Subcutaneous abdominal adipose tissue (tissue), 5 donors: Measurements from ENCODE around the gene STAB2.

Experiments
- H3K27ac ChIP-seq: one replicate; pipeline ENCODE4 v1.7.0; 2013; ENCODE audit warnings: low read depth, mild to moderate bottlenecking, inconsistent platforms, low read length, moderate library complexity
- H3K27me3 ChIP-seq, 5 donors: one replicate each; pipeline ENCODE4 v1.7.0; 2013; ENCODE audit warnings: low read length in 5 of 5, inconsistent platforms in 1 of 5; ENCODE audit not compliant: control insufficient read depth in 5 of 5, insufficient read depth in 4 of 5
- H3K36me3 ChIP-seq, 5 donors: one replicate each; pipeline ENCODE4 v1.7.0; 2013; ENCODE audit warnings: low read length in 5 of 5; ENCODE audit not compliant: control insufficient read depth in 5 of 5, insufficient read depth in 5 of 5
- H3K4me1 ChIP-seq, 5 donors: one replicate each; pipeline ENCODE4 v1.7.0; 2013; ENCODE audit warnings: low read length in 5 of 5, mild to moderate bottlenecking in 3 of 5, moderate library complexity in 1 of 5; ENCODE audit not compliant: control insufficient read depth in 5 of 5, insufficient read depth in 5 of 5
- H3K4me3 ChIP-seq, 5 donors: one replicate each; pipeline ENCODE4 v1.7.0; 2013; ENCODE audit warnings: low read length in 5 of 5, low read depth in 1 of 5
- H3K9ac ChIP-seq, 5 donors: one replicate each; pipeline ENCODE4 v1.7.0; 2013; ENCODE audit warnings: low read length in 5 of 5, mild to moderate bottlenecking in 4 of 5, moderate library complexity in 3 of 5
- H3K9me3 ChIP-seq, 5 donors: one replicate each; pipeline ENCODE4 v1.7.0; 2013; ENCODE audit warnings: low read length in 5 of 5; ENCODE audit not compliant: control insufficient read depth in 5 of 5
- donor health status: healthy.
- donor health status: healthy.
- donor health status: healthy.
- donor health status: healthy.
- donor health status: healthy.

STAB2 gene

GRCh38 chr12:103745962-103746361, 158.9 kb downstream of the STAB2 start:
- Histone ChIP-seq H3K4me3 (no peak overlapping the region), H3K36me3 (no peaks in the 10 kb centered on the region), H3K9ac (no peak overlapping the region), H3K27ac (no peak overlapping the region), H3K27me3 (peaks cover 0 to 7% (median 0%) of the 10 kb centered on the region in 5 donors), H3K4me1 (peaks cover 0 to 5% (median 0%) of the 10 kb centered on the region in 5 donors), H3K9me3 (no peaks in the 10 kb centered on the region)

GRCh38 chr12:103748002-103748401, 160.9 kb downstream of the STAB2 start:
- H3K4me1 ChIP-seq, result peaks cover 0 to 3% (median 0%) of the 10 kb centered on the region in 5 donors
- no peaks in the 10 kb centered on the region for H3K36me3 ChIP-seq
- H3K27ac ChIP-seq, result no peak overlapping the region
- peaks cover 0 to 7% (median 0%) of the 10 kb centered on the region in 5 donors for H3K27me3 ChIP-seq
- no peak overlapping the region for H3K9ac ChIP-seq
- H3K9me3 ChIP-seq, result no peaks in the 10 kb centered on the region
- no peak overlapping the region for H3K4me3 ChIP-seq

DNA sequence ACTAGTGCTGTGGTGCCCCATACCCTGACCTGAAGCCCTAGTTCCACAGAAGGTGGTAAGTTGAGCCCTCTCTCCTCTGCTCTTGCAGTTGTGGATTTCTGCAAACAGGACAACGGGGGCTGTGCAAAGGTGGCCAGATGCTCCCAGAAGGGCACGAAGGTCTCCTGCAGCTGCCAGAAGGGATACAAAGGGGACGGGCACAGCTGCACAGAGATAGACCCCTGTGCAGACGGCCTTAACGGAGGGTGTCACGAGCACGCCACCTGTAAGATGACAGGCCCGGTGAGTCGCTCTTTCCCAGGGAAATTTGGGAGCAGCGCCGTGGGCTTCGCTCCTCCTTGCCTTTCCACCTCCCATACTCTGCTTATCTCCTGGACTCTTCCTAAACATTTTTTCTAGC, 161.8 kb downstream of the STAB2 start:
- H3K36me3 ChIP-seq, result no peaks in the 10 kb centered on the region
- no peak overlapping the region for H3K4me3 ChIP-seq
- no peak overlapping the region for H3K27ac ChIP-seq

GRCh38 chr12:103751171-103751570, 164.1 kb downstream of the STAB2 start:
- Histone ChIP-seq H3K27ac (no peak overlapping the region), H3K9me3 (no peaks in the 10 kb centered on the region), H3K36me3 (no peaks in the 10 kb centered on the region), H3K4me3 (no peak overlapping the region), H3K9ac (no peak overlapping the region), H3K27me3 (peaks cover 0 to 7% (median 0%) of the 10 kb centered on the region in 5 donors), H3K4me1 (peaks cover 0 to 3% (median 0%) of the 10 kb centered on the region in 5 donors)

More for the DNA sequence above, 161.8 kb downstream of the STAB2 start:
- peaks cover 0 to 7% (median 0%) of the 10 kb centered on the region in 5 donors for H3K27me3 ChIP-seq
- peaks cover 0 to 3% (median 0%) of the 10 kb centered on the region in 5 donors for H3K4me1 ChIP-seq
- H3K9ac ChIP-seq, result no peak overlapping the region
- H3K9me3 ChIP-seq, result no peaks in the 10 kb centered on the region

DNA sequence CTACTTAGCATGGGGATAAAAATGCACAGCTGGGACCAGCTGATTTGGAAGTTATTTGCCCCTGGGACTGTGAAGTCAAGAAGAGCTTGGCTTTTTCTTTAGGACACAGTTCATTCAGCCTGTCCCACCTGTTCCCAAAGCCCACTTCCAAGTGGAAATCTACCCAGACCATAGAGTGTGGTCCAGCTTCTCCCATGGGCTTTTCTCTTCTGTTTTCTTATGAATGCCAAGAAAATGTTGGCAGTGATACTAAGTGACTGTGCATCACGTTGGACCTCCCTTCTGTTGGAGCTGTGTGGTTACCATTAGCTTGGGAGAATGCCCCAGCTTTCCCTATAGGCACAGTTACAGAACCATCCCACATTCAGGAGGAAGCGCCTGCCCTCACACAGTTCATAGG, 164.5 kb downstream of the STAB2 start:
- H3K27ac ChIP-seq, result no peak overlapping the region
- no peak overlapping the region for H3K9ac ChIP-seq
- no peak overlapping the region for H3K4me3 ChIP-seq
- H3K27me3 ChIP-seq, result peaks cover 0 to 5% (median 0%) of the 10 kb centered on the region in 5 donors
- peaks cover 0 to 3% (median 0%) of the 10 kb centered on the region in 5 donors for H3K4me1 ChIP-seq
- H3K36me3 ChIP-seq, result no peaks in the 10 kb centered on the region
- no peaks in the 10 kb centered on the region for H3K9me3 ChIP-seq

GRCh38 chr12:103755425-103755824, 168.4 kb downstream of the STAB2 start:
- H3K36me3 ChIP-seq, result no peaks in the 10 kb centered on the region
- no peak overlapping the region for H3K4me3 ChIP-seq
- H3K9me3 ChIP-seq, result no peaks in the 10 kb centered on the region
- no peak overlapping the region for H3K27ac ChIP-seq
- no peaks in the 10 kb centered on the region for H3K27me3 ChIP-seq
- no peak overlapping the region for H3K9ac ChIP-seq
- peaks cover 0 to 3% (median 0%) of the 10 kb centered on the region in 5 donors for H3K4me1 ChIP-seq

DNA sequence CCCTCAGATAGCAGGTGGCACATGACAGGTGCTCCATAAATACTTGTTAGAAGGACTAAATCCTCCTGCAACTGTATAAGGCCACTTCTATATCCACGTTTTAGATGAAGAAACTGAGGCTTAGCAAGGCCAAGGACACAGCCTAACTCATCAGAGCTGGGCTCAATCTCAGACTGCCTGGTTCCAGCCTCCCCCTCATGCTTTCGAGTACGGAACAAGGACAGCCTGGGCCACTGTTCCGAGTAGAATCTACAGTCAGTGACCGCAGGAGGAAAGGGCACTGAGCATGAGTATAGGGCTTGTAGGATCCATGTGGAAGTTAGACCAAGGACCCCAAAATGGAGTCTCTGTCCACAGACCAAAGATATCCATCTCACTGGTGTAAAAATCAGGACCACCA, 169.4 kb downstream of the STAB2 start:
- H3K9ac ChIP-seq, result no peak overlapping the region
- peaks cover 0 to 3% (median 0%) of the 10 kb centered on the region in 5 donors for H3K4me1 ChIP-seq
- H3K36me3 ChIP-seq, result no peaks in the 10 kb centered on the region

DNA sequence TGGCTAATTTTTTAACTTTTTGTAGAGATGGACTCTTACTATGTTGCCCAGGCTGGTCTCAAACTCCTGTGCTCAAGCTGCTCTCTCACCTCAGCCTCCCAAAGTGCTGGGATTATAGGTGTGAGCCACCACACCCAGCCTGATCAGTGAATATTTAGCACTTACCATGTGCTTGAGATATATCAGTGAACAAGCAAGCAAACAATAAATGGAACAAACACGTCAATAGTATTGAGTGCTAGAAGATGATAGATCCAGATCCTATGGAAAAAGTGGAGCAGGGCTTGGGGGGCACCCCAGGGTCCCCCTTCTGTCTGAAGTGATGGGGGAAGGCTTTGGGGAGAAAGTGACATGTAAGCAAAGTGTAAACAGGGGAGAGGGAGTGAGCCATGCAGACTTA, 170.2 kb downstream of the STAB2 start:
- H3K36me3 ChIP-seq, result no peaks in the 10 kb centered on the region
- no peak overlapping the region for H3K9ac ChIP-seq
- no peak overlapping the region for H3K27ac ChIP-seq
- no peak overlapping the region for H3K4me3 ChIP-seq
- no peaks in the 10 kb centered on the region for H3K4me1 ChIP-seq
- no peaks in the 10 kb centered on the region for H3K27me3 ChIP-seq
- no peaks in the 10 kb centered on the region for H3K9me3 ChIP-seq

More for the DNA sequence above, 169.4 kb downstream of the STAB2 start:
- no peak overlapping the region for H3K4me3 ChIP-seq
- no peaks in the 10 kb centered on the region for H3K27me3 ChIP-seq
- H3K9me3 ChIP-seq, result no peaks in the 10 kb centered on the region
- H3K27ac ChIP-seq, result no peak overlapping the region

DNA sequence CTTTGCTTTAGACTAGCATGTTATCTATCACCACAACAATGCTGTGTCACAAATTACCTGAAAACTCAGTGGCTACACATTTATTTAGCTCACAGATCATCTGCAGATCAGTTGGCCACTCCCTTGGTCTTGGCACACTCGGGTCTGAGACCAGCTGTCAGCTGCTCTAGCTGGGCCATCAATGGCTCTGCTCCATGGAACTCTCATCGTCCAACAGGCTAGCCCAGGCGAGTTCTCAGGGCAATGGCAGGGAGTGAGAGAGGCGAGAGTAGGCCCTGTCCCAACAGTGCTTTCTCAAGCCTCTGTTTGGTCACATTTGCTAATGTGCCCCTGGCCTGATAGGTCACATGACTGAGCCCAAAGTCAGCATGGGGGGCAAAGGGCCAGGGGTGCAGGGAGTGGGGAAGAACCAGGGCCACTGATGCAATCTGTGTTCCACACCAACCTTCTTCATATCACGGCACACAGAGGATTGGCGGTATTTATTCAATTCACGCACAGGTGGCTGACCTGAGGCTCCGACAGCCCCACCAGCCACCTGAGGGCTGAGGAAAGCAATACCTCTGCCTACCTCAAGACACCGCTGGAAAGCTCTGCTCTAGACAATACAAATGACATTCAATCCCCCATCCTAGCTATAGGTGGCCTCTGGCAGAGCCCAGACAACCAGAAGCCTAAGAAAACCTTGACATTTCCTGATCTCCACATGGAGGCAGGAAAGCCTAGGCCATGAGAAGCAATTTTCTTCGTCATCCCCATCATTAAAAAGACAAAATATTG, 171.4 kb downstream of the STAB2 start:
- no peak overlapping the region for H3K27ac ChIP-seq
- H3K27me3 ChIP-seq, result no peaks in the 10 kb centered on the region
- no peaks in the 10 kb centered on the region for H3K4me1 ChIP-seq
- no peak overlapping the region for H3K9ac ChIP-seq
- H3K36me3 ChIP-seq, result peaks cover 0 to 8% (median 0%) of the 10 kb centered on the region in 5 donors
- H3K4me3 ChIP-seq, result no peak overlapping the region
- no peaks in the 10 kb centered on the region for H3K9me3 ChIP-seq

DNA sequence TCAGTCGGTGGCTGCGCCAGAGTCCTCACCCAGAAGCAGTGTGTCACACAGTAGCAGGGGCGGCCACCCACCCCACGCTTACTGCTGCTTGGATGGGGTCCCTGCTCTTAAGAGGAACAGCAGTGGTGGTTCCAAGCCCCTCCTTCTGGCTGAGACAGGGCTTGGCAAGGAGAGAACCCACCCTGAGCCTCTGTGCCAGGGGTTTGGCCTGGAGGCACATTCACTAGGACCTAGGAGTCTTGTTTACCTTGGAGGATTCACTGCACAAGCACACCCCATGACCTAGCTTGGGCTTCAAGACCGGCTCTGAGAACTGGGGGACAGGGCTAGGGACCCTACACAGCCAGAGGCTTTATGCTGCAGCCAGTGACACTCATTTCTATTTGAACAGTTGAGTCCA, 175.4 kb downstream of the STAB2 start:
- Histone ChIP-seq H3K27ac (no peak overlapping the region), H3K27me3 (no peaks in the 10 kb centered on the region), H3K36me3 (peaks cover 0 to 16% (median 7%) of the 10 kb centered on the region in 5 donors), H3K4me1 (no peaks in the 10 kb centered on the region), H3K4me3 (no peak overlapping the region), H3K9ac (no peak overlapping the region), H3K9me3 (no peaks in the 10 kb centered on the region)
